GM23338 (cell line): ENCODE measurements around the gene ZNF560.
"Not testable (repeated sequence)": the region's sequence is repeated elsewhere in the genome, so short reads cannot be mapped to it uniquely, and the experiment has no call there.

Experiments
- CTCF ChIP-seq, 2 experiments: fragments of 200-600 bp in 1 of 2; sonication (generic) in 1 of 2; conservative IDR thresholded peaks; 2 replicates each; pipeline versions ENCODE4 v1.5.1 to v1.6.1; 2016 to 2017; ENCODE audit warnings: antibody characterized with exemption in 2 of 2, low read depth in 2 of 2, mild to moderate bottlenecking in 2 of 2, moderate library complexity in 1 of 2
- ETS1 ChIP-seq: IDR thresholded peaks from 2 replicates; pipeline ENCODE4 v1.6.1; 2016; ENCODE audit warnings: antibody characterized with exemption
- EZH2 ChIP-seq: fragments of 200-600 bp; sonication (generic); IDR thresholded peaks from one replicate; pipeline ENCODE4 v1.8.0; 2017; ENCODE audit warnings: antibody characterized with exemption, mild to moderate bottlenecking, low read depth; ENCODE audit not compliant: unreplicated experiment
- EZH2phosphoT487 ChIP-seq: fragments of 200-600 bp; sonication (generic); IDR thresholded peaks from one replicate; pipeline ENCODE4 v1.8.1; 2018; ENCODE audit warnings: antibody characterized with exemption; ENCODE audit not compliant: unreplicated experiment
- JUNB ChIP-seq: IDR thresholded peaks from one replicate; pipeline ENCODE4 v1.6.1; 2016; ENCODE audit warnings: antibody characterized with exemption; ENCODE audit not compliant: unreplicated experiment
- NANOG ChIP-seq: IDR thresholded peaks from 2 replicates; pipeline ENCODE4 v1.6.1; 2016; ENCODE audit warnings: antibody characterized with exemption, borderline replicate concordance
- POLR2AphosphoS5 ChIP-seq: IDR thresholded peaks from 2 replicates; pipeline ENCODE4 v1.6.1; 2016; ENCODE audit warnings: antibody characterized with exemption, low read depth
- REST ChIP-seq: IDR thresholded peaks from one replicate; pipeline ENCODE4 v1.6.1; 2018; ENCODE audit warnings: antibody characterized with exemption; ENCODE audit not compliant: unreplicated experiment
- STAT1 ChIP-seq: IDR thresholded peaks from one replicate; pipeline ENCODE4 v1.6.1; 2016; ENCODE audit warnings: antibody characterized with exemption; ENCODE audit not compliant: unreplicated experiment
- ZNF114 ChIP-seq: fragments of 250-450 bp; sonication (Bioruptor Pico); IDR thresholded peaks from 2 replicates; pipeline ENCODE4 v1.5.0; 2020; ENCODE audit warnings: mild to moderate bottlenecking, moderate library complexity

- TF ChIP-seq CTCF (conservative IDR thresholded peaks at IDR 0.05; ENCODE audit: low read depth in 2 of 2); EZH2phosphoT487; ETS1; EZH2; REST; POLR2AphosphoS5; JUNB; STAT1; NANOG; ZNF114 (CRISPR knock-in tag): not testable (repeated sequence)
These were observed 41.5 kb upstream of the ZNF560 start for GRCh38 chr19:9539921-9540320.
